22Rv1 (cell line): Measurements from ENCODE around the gene REPS2.

Source experiments
- H3K27ac ChIP-seq: fragments of 450-650 bp; 2 replicates; pipeline ENCODE4 v1.5.1; 2017
- CTCF ChIP-seq: fragments of 450-650 bp; IDR thresholded peaks from 2 replicates; pipeline ENCODE4 v1.5.1; 2017; ENCODE audit warnings: mild to moderate bottlenecking
- ZFX ChIP-seq: fragments of 450-650 bp; IDR thresholded peaks from 2 replicates; pipeline ENCODE4 v1.6.1; 2017; ENCODE audit warnings: antibody characterized with exemption, borderline replicate concordance

REPS2 gene

GRCh38 chrX:17047224-17047623 lies 100.8 kb downstream of the REPS2 start:
- TF ChIP-seq CTCF (no peak), ZFX (no peak)
- H3K27ac ChIP-seq, result no peak overlapping the region

- H3K27ac ChIP-seq, result no peak overlapping the region
- no peak for TF ChIP-seq ZFX
- TF ChIP-seq CTCF, result no peak
Measured at GRCh38 chrX:17052210-17052609, 105.8 kb downstream of the REPS2 start.

GRCh38 chrX:17052793-17053192 lies 106.3 kb downstream of the REPS2 start:
- no peak overlapping the region for H3K27ac ChIP-seq

GRCh38 chrX:17053502-17053901 lies 107.0 kb downstream of the REPS2 start:
- no peak overlapping the region for H3K27ac ChIP-seq
- TF ChIP-seq CTCF (no peak), ZFX (no peak)

More at GRCh38 chrX:17052793-17053192, 106.3 kb downstream of the REPS2 start:
- no peak for TF ChIP-seq ZFX
- no peak for TF ChIP-seq CTCF

GRCh38 chrX:17056868-17057608 lies 110.6 kb downstream of the REPS2 start:
- TF ChIP-seq ZFX (no peak), CTCF (no peak)

GRCh38 chrX:17062065-17062464 lies 115.6 kb downstream of the REPS2 start:
- no peak overlapping the region for H3K27ac ChIP-seq
- TF ChIP-seq ZFX (no peak), CTCF (no peak)

More at GRCh38 chrX:17056868-17057608, 110.6 kb downstream of the REPS2 start:
- no peak overlapping the region for H3K27ac ChIP-seq

GRCh38 chrX:17065100-17065499 lies 118.6 kb downstream of the REPS2 start:
- H3K27ac ChIP-seq, result no peak overlapping the region
- no peak for TF ChIP-seq ZFX
- no peak for TF ChIP-seq CTCF
